Hematopoietic multipotent progenitor cell treated with erythropoietin and hydrocortisone succinate and interleukin-3 and kit ligand, for 15 days (in vitro differentiated cells): Measurements from ENCODE around the gene ACAT2.
"Not testable (repeated sequence)": the region's sequence is repeated elsewhere in the genome, so short reads cannot be mapped to it uniquely, and the experiment has no call there.

Experiments used
- DNase-seq: peaks from one replicate; pipeline ENCODE4 v3.0.0-alpha.2; 2015; ENCODE audit warnings: low spot score

ACAT2 gene

DNA sequence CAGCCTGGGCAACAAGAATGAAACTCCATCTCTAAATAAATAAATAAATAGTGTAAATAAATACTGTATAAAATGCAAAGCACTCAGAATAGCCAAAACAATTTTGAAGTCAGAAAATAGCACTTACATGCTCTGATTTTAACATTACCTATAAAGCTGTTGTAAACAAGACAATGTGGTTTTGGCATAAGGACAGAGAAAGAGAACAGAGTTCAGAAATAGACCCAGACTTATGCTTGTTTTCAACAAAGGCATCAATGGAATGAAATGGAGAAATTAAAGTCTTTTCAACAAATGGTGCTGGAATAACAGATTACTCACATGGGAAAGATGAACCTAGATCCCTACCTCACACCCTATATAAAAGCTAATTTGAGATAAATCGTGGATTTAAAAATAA, 10.4 kb downstream of the ACAT2 start:
- no peak for DNase-seq

DNA sequence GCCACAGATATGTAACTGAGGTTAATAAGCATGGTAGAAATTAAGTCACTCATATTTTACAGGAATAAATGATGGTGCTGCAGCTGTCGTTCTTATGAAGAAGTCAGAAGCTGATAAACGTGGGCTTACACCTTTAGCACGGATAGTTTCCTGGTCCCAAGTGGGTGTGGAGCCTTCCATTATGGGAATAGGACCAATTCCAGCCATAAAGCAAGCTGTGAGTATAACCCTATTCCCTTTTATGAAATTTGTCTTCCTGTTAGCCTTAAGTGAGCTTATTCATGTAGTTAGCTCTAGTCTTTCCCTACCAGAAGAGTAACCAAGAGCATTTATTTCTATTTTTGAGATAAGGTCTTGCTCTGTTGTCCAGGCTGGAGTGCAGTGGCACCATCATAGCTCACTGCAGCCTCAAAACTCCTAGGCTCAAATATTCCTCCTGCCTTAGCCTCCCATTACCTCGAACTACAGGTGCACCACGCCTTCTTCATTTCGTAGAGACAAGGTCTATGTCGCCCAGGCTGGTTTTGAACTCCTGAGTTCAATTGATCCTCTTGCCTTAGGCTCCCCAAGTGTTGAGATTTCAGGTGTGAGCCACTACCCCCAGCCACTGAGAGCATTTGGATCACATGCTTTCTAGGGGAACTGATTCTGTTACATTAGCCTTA, 15.5 kb downstream of the ACAT2 start:
- DNase-seq = no peak

DNA sequence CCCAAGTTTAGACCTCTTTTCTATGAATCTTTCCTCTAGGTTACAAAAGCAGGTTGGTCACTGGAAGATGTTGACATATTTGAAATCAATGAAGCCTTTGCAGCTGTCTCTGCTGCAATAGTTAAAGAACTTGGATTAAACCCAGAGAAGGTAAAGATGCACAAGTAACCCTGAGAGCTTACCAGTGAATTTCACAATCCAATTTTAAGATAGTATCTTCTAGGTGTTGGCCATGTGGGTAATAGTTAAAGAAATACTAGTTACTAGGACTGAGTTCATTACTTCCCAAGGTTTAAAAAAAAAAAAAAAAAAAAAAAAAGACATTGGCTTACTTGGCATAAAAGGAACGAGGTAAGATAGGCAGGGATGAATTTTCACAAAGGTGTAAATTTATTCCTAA, 16.3 kb downstream of the ACAT2 start:
- DNase-seq = no peak

DNA sequence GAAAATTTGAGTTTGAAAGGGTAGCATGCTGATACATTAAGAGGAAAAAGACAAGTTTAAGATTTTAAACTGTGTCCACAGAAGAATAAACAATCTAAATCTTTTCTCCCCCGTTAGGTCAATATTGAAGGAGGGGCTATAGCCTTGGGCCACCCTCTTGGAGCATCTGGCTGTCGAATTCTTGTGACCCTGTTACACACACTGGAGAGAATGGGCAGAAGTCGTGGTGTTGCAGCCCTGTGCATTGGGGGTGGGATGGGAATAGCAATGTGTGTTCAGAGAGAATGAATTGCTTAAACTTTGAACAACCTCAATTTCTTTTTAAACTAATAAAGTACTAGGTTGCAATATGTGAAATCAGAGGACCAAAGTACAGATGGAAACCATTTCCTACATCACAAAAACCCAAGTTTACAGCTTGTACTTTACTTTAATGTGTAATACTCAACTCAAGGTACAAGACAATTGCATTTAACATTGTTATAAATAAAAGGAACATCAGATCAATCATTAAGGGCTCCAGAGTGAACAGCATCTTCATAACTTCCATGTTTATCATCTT, 16.8 kb downstream of the ACAT2 start:
- DNase-seq = no peak

DNA sequence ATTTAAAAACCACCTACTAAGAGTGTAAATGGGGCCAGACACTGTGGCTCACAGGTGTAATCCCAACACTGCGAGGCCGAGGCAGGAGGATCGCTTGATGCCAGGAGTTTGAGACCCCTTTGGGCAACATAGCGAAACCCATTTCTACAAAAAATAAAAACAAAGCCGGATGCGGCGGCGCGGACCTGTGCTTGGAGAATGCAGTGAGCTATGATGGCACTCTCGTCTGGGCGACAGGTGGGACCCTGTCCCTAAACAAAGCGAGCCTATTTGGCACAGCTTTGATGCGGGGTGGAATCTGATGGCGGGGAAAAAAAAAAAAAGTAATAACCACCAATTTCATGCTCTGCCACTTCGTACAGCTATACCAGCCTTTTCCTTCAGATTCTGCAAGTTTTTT, 26.4 kb downstream of the ACAT2 start:
- no peak for DNase-seq

DNA sequence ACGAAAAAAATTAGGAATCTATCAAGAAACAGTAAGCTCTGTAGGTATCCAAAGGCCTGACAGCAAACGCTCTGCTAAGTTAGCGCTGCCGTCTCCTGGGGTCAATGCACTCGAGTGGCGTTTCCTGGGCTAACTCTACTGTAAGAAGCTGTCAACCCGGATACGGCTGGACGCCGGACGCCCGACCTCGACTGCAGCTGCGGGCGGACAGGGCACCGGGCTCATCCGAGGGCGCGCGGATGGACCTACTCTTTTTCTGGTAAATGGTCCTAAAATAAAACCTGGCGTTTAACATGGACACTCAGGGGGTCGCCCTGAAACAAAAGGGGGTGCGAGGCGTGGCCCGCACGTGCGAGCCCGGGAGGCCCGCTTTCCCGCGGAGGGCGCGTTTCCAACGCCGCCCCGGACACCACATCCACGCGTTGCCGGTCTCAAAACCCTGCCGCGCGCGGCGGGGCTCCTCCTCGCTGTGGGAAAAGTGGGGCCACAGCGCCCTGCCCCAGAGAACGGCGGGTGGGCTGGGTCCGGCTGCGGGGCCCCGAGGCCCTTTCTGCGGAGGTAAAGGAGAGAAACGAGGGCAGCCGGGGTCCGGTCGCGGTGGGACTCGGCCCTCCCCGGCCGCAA, 27.0 kb downstream of the ACAT2 start:
- peak; percentile 21 for DNase-seq

DNA sequence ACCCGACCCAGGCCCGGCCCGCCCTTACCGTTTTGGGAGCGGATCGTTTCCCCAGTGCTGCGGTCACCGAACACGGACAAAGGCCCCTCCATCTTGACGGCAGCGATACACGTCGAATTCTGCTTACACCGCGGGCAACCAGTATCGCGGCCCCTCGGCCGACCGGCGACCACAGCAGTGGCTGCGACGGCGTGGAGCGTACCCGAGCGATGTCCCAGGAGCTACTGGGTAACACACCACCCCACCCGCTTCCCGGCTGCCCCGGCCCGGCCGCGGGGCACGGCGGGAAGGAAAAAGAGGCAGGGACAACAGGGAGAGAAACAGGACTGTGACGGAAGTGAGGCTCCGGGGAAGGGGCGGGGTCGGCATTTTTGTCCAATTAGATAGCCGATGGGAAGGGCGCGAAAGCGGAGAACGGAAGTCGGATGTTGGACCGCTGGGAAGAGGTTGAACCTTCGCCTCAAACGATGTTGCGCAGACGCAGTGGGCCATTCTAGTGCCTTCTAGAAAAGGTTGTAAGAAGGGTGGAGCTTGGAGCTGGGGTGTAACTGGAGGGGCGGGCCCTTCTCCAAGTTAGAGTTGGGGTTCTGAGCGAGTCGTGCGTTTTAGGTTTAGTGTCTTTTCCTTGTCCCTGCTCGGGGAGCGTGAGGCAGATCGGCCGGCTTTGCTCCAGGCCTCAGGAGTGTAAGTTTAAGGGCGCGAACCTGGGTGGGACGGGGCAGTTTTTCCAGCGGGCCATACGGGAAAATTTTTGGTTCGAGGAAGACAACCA, 27.7 kb downstream of the ACAT2 start, which contains the start of gene TCP1:
TCP1 (minus strand) TSS at position 226 of the 772 bp plus-strand sequence; CDS start at position 92, 134 bp downstream.
- peak; percentile 99 for DNase-seq

DNA sequence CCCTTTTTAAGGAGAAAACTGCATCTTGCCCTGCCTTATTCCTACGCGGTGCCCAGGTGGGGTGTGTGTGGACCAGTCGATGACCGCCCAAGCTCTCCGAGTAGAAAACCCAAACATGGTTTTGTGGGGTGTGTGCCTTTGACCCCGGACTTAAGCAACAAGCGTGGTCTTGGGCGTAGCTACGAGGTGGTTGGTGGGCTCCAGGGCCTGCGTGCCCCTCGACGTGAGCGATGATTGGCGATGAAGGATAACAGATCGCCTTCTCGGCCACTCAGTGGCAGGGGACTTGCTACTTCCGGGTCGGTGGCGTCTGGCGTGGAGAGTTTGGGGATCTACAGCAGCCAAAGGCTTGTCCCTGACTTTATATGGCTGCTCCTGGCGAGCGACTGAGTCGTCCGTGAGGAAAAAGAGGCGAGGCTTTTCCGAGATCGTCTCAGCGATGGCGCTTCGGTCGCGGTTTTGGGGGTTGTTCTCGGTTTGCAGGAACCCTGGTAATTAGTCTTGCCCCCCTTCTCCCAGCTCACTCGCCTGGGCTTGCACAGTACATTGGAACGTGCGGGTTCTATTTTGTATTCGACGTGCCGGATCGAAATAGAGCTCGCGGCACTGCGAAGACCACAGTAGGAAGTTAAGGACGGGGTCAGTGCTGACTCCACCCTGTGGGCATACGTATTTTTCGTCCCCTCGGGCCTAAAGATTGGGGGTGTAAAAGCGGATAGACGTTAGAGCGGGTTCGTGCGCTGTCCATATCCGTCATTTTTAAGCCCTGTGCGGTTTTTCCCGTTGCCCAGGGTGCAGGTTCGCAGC, 28.5 kb downstream of the ACAT2 start, which contains the start of gene MRPL18:
MRPL18 (plus strand) TSS at position 319 of the 807 bp plus-strand sequence; CDS start at position 440, 121 bp downstream.
- DNase-seq = peak; percentile 92

DNA sequence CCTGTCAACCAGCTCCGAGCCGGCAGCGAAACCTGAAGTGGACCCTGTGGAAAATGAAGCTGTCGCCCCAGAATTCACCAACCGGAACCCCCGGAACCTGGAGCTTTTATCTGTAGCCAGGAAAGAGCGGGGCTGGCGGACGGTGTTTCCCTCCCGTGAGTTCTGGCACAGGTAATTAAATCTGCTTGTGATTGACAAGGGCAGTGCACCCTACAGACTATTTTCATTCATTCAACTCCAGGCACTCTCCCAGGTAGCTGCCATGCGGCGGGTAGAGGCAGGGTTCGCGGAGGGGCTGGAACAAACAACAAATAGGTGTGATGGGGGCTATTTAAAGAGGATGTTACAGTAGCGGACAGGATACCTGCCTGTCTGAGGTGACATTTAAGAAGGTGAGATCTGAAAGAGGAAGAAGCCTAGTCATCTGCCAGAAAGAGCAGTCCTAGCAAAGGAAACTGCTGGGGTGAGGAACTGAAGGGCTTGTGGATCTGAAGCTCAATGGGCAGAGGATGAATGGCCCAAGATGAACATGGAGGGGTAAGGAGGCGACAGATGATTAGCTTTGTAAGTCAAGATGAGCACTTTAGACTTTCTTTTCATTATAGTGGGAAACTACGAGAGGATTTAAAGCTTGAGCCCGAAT, 29.2 kb downstream of the ACAT2 start:
- DNase-seq = no peak

DNA sequence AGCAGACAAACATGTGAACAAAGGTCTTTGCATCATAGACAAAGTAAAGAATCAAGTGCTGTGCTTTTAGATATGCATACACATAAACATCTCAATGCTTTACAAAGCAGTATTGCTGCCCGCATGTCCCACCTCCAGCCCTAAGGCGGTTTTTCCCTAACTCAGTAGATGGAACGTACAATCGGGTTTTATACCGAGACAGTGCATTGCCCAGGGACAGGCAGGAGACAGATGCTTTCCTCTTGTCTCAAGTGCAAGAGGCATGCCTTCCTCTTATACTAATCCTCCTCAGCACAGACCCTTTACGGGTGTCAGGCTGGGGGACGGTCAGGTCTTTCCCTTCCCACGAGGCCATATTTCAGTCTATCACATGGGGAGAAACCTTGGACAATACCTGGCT, 33.1 kb downstream of the ACAT2 start:
- DNase-seq = not testable (repeated sequence)

DNA sequence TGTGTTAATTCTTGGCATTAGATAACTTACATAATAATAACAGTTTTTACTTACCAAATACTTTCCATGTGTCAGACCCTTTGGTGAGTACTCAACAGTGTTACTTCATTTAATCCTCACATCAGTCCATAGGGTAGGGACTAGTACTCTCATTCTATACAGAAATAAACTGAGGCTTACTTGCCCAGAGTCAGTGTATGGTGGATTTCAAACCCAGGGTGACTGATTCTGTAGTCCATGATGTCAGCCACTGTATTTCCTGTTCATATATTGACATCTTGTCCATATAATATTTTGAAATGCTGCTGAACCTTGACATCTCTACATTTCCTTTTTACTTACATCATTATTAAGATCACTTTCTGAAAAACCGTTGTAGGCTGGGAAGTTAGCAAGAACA, 35.7 kb downstream of the ACAT2 start:
- DNase-seq = no peak

DNA sequence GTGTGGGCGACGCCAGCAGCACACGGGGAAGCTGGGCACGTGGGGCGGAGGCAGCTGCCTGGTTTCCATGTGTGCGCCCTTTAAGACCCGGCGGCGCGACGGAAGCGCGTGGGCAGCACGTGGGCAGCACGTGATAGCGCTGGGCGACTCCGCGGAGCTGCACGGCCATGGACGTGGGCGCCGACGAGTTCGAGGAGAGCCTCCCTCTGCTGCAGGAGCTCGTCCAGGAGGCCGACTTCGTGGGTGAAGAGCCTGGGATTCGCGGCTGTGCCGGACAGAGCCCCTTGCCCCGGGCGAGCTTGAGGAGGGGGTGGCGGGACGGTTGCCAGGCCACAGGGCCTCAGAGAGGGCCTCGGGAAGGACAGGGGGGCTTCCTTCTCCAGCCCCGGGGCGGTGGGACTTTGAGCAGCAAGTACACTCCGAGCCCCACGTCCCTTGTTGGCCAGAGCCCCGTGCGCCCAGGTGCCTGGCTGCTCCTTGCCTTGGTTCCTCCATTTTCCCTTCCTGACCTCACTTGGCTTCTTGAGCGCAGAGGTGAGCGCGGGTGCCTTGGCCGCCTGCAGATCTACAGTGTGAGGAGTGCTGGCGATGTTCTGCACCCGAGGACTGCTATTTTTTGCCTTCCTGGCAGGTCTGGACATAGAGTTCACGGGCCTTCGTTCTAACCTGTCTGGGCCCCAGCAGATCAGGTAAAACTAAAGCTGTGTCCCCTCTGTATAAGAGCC, 38.5 kb downstream of the ACAT2 start, which contains the start of gene PNLDC1:
PNLDC1 (plus strand) TSS at position 136 of the 725 bp plus-strand sequence; CDS start at position 168, 32 bp downstream.
- DNase-seq = no peak

DNA sequence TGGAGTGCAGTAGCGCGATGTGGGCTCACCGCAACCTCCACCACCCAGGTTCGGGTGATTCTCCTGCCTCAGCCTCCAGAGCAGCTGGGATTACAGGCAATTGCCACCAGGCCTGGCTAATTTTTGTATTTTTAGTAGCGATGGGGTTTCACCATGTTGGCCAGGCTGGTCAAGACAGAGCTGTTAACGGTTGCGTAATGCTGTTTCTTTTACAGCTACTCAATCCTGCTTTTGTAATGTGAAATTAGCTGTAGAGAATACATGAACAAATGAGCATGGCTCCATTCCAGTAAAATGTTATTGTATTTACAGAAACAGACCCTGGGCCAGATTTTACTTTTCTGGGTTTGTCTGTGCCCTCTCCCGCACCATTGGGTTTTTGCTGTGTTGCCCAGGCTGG, 40.1 kb downstream of the ACAT2 start:
- DNase-seq = no peak

DNA sequence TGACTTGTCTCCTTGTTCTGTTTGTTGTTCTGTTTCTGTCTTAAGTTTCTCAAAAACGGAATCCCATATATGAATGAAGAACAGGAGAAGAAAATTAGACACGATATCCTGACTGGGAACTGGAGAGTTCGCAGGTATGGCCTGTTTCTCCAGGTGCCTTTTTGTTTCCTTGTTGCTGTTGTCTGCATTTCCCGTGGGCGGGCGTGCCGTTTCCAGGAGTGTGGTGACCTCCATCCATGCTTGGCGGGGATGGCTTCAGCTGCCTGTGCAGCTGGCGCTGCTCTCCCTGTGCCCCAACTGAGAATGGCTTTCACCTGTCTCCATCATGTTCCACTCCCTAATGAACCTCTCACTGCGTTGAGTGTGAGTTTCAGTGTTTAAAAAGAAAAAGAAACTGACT, 42.7 kb downstream of the ACAT2 start:
- DNase-seq = no peak

DNA sequence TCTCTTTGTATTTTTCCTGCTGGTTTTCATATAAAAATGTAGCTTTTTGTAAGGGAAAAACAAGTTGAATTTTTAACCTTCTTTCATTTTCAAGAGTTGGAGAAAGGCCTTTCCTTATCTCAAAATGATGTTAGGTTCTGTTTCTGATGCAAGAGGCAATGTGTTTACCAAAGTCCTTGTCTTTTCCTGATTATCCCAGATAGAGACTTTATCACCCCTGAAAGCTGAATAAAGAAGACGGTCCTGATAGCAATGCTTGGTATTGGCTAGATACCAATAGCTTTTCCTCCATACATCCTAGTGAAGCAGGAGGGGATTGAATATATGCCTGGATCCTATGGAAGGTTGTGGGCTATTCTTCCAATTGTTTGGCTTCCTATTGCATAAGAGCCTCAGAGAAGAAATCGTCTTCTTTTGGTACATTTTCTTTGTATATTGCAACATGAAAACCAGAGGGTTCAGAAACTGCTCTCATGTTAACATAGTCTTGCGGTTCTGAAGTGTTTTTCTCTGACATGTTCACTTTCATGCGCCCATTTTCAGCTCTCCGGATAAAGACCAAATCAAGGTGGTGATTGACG, 43.7 kb downstream of the ACAT2 start:
- no peak for DNase-seq

DNA sequence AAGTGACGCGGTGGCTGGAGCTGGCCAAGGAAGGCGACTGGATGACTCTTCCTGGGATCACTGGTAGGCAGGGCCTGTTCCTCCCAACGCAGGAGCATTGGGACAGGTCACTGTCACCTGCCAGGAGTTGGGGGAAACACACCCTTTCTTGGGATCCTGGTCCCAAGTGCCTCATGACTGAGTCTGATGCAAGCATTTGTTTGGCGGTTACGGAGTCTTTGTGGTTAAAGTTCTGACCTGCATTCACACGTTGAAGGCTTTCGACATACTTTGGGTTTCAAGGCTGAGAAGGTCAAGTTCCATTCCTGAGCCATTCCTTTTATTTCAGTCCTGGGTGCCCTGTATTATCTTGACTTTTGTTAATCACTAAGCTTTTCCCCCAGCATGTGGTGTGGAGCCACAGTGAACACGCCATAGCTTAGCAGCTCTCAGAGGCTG, 44.2 kb downstream of the ACAT2 start:
- DNase-seq = no peak

DNA sequence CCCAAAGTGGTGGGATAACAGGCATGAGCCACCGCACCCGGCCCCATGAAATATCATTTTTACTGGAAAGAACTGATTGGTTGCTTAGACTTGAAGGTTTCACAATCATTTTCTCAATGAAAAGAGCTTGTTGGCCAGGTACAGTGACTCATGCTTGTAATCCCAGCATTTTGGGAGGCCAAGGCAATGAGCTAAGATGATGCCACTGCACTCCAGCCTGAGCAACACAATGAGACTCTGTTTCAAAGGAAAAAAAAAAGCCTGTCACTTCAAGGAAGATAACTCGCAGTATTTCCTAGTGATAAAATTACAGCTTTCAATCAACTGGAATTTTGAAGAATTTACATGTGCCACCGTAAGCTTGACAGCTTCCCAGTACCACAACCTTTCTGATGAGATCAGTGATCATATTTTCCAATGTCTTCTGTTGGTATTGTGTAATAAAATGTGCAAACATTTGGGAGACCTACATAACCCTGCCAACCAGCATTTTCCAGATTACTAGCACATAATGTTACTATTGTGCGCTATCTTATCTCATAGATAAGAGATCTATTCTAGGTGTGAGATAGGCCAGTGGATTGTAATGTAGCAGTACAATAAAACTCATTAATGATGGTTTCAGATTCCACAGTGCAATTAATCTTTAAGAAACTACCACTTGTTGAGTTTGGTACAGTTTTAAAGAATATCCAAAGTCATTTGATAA, 45.5 kb downstream of the ACAT2 start:
- DNase-seq = no peak

DNA sequence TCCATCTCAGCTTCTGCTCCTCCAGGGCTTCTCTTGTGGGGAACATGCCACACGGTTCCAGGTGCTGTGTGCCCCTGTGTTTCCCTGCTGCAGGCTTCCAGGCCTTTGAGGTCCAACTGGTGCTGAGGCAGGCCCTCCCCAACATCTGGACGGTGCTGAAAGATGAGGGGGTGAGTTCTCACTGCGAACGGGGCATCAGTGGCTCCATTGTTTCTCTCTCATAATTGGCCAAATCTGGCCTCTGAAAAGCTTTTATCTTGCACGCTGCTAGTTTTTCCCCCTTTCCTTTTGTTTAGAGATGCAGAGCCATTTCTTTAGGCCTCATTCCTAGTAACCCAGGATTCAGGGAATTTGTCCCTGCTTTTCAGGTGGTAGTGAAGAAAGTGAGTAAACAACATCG, 46.8 kb downstream of the ACAT2 start:
- DNase-seq = no peak

DNA sequence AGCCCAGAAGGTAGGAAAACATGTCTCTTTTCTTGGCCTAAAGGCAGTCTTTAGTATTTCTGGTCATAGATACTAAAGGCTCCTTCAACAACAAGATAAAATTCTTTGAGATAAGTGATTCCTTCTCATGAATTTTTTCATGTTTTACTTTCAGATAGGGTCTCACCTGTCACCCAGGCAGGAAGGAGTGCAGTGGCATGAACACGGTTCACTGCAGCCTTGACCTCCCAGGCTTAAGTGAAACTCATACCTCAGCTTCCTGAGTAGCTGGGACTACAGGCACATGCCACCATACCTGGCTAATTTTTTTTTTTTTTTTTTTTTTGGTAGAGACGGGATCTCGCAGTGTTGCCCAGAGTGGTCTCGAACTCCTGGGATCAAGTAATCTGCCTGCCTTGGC, 47.3 kb downstream of the ACAT2 start:
- no peak for DNase-seq
